Natural killer cell (primary cell): Measurements from ENCODE around the gene C1D. TPM values are rescaled to one million over a fixed set of nuclear protein-coding genes. Genes with fewer than 3 reads are reported as not detected.

Source experiments
- ATAC-seq, 3 donors: fragments of 150-1000 bp in 2 of 3; fragments of 200-7000 bp in 1 of 3; cut with Tn5 transposase; 1 replicate in 1 of 3; 2 replicates in 2 of 3; pipeline ENCODE4 v1.10.0; 2021; ENCODE audit warnings: mild to moderate bottlenecking in 2 of 3, moderate library complexity in 2 of 3
- DNase-seq, 2 donors: peaks; one replicate each; pipeline versions ENCODE4 v3.0.0 to v3.0.0-alpha.2; 2013 to 2021; ENCODE audit warnings: mixed read lengths in 1 of 2
- H3K27ac ChIP-seq: one replicate; pipeline ENCODE4 v1.5.1; 2013; ENCODE audit warnings: mild to moderate bottlenecking, low read length
- H3K27me3 ChIP-seq: one replicate; pipeline ENCODE4 v1.6.1; 2013; ENCODE audit warnings: low read length; ENCODE audit not compliant: control insufficient read depth, insufficient read depth
- H3K36me3 ChIP-seq: one replicate; pipeline ENCODE4 v1.6.1; 2013; ENCODE audit warnings: low read length; ENCODE audit not compliant: control insufficient read depth, insufficient read depth
- H3K4me1 ChIP-seq: one replicate; pipeline ENCODE4 v1.6.1; 2013; ENCODE audit warnings: low read length; ENCODE audit not compliant: control insufficient read depth, insufficient read depth
- H3K4me3 ChIP-seq: one replicate; pipeline ENCODE4 v1.5.1; 2013; ENCODE audit warnings: low read length
- H3K9me3 ChIP-seq: one replicate; pipeline ENCODE4 v1.6.1; 2013; ENCODE audit warnings: low read length; ENCODE audit not compliant: control insufficient read depth, insufficient read depth
- H3K27ac Mint-ChIP-seq, 2 donors: one replicate each; pipeline ENCODE4 v1.8.0; 2022; ENCODE audit warnings: mild to moderate bottlenecking in 2 of 2, mixed read lengths in 2 of 2, moderate library complexity in 1 of 2
- H3K27me3 Mint-ChIP-seq, 2 donors: one replicate each; pipeline ENCODE4 v1.8.0; 2022; ENCODE audit warnings: low read depth in 2 of 2, mixed read lengths in 2 of 2
- H3K36me3 Mint-ChIP-seq: one replicate; pipeline ENCODE4 v1.8.0; 2022; ENCODE audit warnings: mixed read lengths
- H3K4me1 Mint-ChIP-seq, 2 donors: one replicate each; pipeline ENCODE4 v1.8.0; 2022; ENCODE audit warnings: mixed read lengths in 2 of 2
- H3K4me3 Mint-ChIP-seq: one replicate; pipeline ENCODE4 v1.8.0; 2022; ENCODE audit warnings: mild to moderate bottlenecking, moderate library complexity, mixed read lengths
- H3K9me3 Mint-ChIP-seq, 2 donors: one replicate each; pipeline ENCODE4 v1.8.0; 2022; ENCODE audit warnings: mixed read lengths in 2 of 2
- WGBS: methylation state at CpG from one replicate; pipeline ENCODE4 v1.1.7; 2013; ENCODE audit warnings: missing lambda C conversion rate; ENCODE audit not compliant: insufficient coverage; 5-methylcytosine and 5-hydroxymethylcytosine counted together
- intact Hi-C: fragments of 100-400 bp; cut with micrococcal nuclease; formaldehyde crosslinking; loops from one replicate; pipeline ENCODE4 v1.14.2; 2022
- total RNA-seq, 4 donors: library from RNA; stranded (reverse); fragments of 120-200 nt in 1 of 4; gene quantifications; one replicate each; pipeline versions ENCODE4 v1.2.3 to v1.2.4, GENCODE V29; 2013 to 2022
- TF ChIP-seq, protein P1 (sequence below): fragments of 200-600 bp; IDR thresholded peaks from one replicate; pipeline ENCODE4 v1.8.0; 2022; ENCODE audit warnings: antibody characterized with exemption

C1D gene
- total RNA-seq, 3 donors from 2014 or later (not counting 1 experiment from before 2014, with no cell fraction given), result 21.5 to 30.3 (median 22.6) TPM

DNA sequence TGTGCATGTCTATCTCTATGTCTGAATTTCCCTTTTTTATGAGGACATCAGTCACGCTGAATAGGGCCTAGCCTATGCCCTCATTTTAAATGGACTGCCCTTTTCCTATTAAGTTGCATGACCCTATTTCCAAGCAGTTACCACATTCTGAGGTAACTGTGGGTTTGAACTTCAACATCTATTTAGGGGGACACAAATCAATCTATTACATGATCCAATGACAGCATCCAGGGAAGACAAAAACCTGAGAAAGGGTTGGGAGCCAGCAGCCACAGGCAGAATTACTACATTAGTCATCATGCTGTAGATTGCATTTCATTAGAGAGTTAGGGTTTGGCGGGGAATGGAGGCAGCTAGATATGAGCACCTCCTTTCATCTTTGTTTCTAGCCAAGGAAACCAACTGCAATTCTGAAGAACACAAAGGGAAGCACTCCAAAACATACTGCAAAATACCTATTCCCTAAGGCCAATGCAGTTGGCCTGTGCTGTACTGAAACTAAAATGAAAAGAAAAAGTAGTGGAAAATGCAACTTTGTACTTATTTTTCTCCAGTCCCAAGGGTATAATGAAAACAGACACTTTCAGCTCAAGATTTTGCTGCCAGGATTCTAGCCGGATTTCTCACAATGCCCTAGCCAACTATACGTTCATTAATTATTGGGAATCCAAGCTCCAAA is 40.4 kb upstream of the C1D start:
- TF ChIP-seq, protein P1, sequence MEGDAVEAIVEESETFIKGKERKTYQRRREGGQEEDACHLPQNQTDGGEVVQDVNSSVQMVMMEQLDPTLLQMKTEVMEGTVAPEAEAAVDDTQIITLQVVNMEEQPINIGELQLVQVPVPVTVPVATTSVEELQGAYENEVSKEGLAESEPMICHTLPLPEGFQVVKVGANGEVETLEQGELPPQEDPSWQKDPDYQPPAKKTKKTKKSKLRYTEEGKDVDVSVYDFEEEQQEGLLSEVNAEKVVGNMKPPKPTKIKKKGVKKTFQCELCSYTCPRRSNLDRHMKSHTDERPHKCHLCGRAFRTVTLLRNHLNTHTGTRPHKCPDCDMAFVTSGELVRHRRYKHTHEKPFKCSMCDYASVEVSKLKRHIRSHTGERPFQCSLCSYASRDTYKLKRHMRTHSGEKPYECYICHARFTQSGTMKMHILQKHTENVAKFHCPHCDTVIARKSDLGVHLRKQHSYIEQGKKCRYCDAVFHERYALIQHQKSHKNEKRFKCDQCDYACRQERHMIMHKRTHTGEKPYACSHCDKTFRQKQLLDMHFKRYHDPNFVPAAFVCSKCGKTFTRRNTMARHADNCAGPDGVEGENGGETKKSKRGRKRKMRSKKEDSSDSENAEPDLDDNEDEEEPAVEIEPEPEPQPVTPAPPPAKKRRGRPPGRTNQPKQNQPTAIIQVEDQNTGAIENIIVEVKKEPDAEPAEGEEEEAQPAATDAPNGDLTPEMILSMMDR, result no peak
- intact Hi-C loops, result no loop called here
- Histone ChIP-seq H3K27me3 (no peaks in the 10 kb centered on the region), H3K4me1 (no peaks in the 10 kb centered on the region), H3K27ac (no peak overlapping the region), H3K4me3 (no peak overlapping the region), H3K36me3 (no peaks in the 10 kb centered on the region), H3K9me3 (no peaks in the 10 kb centered on the region)
- DNase-seq (no peak), ATAC-seq (no peak)
- 86% methylated on average over 4 of the region's 4 CpGs for WGBS
- H3K9me3 Mint-ChIP-seq, result peaks cover 8 to 13% of the 10 kb centered on the region in 2 donors
- H3K27me3 Mint-ChIP-seq, result no peaks in the 10 kb centered on the region
- peaks cover 0 to 7% of the 10 kb centered on the region in 2 donors for H3K4me1 Mint-ChIP-seq
- peaks cover 14% of the 10 kb centered on the region for H3K36me3 Mint-ChIP-seq
- H3K27ac Mint-ChIP-seq, result no peak overlapping the region
- no peak overlapping the region for H3K4me3 Mint-ChIP-seq

DNA sequence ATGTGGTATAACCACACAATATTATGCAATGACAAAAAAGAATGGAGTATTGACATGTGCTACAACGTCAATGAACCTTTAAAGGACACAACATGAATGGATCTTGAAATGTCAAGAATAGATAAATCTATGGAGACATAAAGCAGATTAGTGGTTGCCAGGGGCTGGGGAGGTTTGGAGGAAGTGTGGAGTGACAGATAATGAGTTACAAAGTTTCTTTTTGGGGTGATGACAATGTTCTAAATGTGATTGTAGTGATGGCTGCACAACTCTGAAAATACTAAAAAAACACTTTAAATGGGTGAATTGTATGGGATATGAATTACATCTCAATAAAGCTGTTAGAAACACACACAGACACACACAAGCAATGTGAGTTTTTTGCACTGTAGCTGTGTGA is 37.4 kb upstream of the C1D start:
- peaks cover 0 to 2% of the 10 kb centered on the region in 2 donors for H3K9me3 Mint-ChIP-seq
- H3K27ac Mint-ChIP-seq, result no peak overlapping the region
- Histone ChIP-seq H3K36me3 (no peaks in the 10 kb centered on the region), H3K4me3 (no peak overlapping the region), H3K27me3 (no peaks in the 10 kb centered on the region), H3K4me1 (peaks cover 5% of the 10 kb centered on the region), H3K9me3 (no peaks in the 10 kb centered on the region), H3K27ac (no peak overlapping the region)
- ATAC-seq (no peak), DNase-seq (no peak)
- H3K4me1 Mint-ChIP-seq, result peaks cover 7 to 15% of the 10 kb centered on the region in 2 donors
- WGBS, result 83% methylated on average over 1 of the region's 1 CpG
- H3K4me3 Mint-ChIP-seq, result no peak overlapping the region
- H3K36me3 Mint-ChIP-seq, result no peaks in the 10 kb centered on the region
- intact Hi-C loops, result no loop called here
- no peaks in the 10 kb centered on the region for H3K27me3 Mint-ChIP-seq
- TF ChIP-seq, protein P1, result no peak

DNA sequence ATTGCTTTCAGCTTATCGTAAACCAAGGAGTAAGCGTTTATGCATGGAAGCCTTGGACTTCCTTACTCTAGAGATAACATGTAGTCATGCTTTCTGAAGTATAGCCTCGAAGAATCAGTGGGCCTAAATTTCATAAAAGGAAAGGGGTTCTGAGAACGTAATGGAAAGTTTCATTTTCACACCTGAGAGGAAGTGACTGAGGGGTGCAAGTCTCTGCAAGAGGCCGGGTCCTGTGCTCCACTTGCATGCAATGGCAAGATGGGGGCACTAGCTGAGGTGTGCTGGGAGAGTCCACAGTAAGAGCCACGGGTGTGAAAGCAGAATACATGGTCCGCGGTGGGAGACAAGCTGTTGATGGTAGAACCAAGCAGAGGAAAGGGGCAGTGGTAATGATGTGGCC is 36.5 kb upstream of the C1D start:
- intact Hi-C loops, result no loop called here
- H3K4me1 Mint-ChIP-seq, result peaks cover 7 to 16% of the 10 kb centered on the region in 2 donors
- no peaks in the 10 kb centered on the region for H3K9me3 Mint-ChIP-seq
- TF ChIP-seq, protein P1, result no peak
- H3K27me3 Mint-ChIP-seq, result no peaks in the 10 kb centered on the region
- Histone ChIP-seq H3K27me3 (no peaks in the 10 kb centered on the region), H3K4me1 (peaks cover 5% of the 10 kb centered on the region), H3K9me3 (no peaks in the 10 kb centered on the region), H3K4me3 (no peak overlapping the region), H3K27ac (no peak overlapping the region), H3K36me3 (no peaks in the 10 kb centered on the region)
- H3K36me3 Mint-ChIP-seq, result no peaks in the 10 kb centered on the region
- no peak overlapping the region for H3K4me3 Mint-ChIP-seq
- 75% methylated on average over 8 of the region's 8 CpGs for WGBS
- no peak overlapping the region for H3K27ac Mint-ChIP-seq
- DNase-seq (no peak), ATAC-seq (no peak)

- H3K9me3 ChIP-seq, result no peaks in the 10 kb centered on the region
- Mint-ChIP-seq H3K4me1 (peaks cover 7 to 16% of the 10 kb centered on the region in 2 donors), H3K4me3 (no peak overlapping the region), H3K27ac (no peak overlapping the region), H3K27me3 (no peaks in the 10 kb centered on the region), H3K36me3 (no peaks in the 10 kb centered on the region), H3K9me3 (no peaks in the 10 kb centered on the region)
- H3K4me3 ChIP-seq, result no peak overlapping the region
- peaks cover 5% of the 10 kb centered on the region for H3K4me1 ChIP-seq
- H3K36me3 ChIP-seq, result no peaks in the 10 kb centered on the region
- H3K27me3 ChIP-seq, result no peaks in the 10 kb centered on the region
- DNase-seq, result no peak
- WGBS, result 90% methylated on average over 3 of the region's 3 CpGs
- H3K27ac ChIP-seq, result no peak overlapping the region
- TF ChIP-seq, protein P1, result no peak
- ATAC-seq, result no peak
- intact Hi-C loops, result no loop called here
Observed at GRCh38 chr2:68098291-68098797, 35.5 kb upstream of the C1D start.
